ENCODE measurements around the gene HNRNPR.
"Not testable (repeated sequence)": the region's sequence is repeated elsewhere in the genome, so short reads cannot be mapped to it uniquely, and the experiment has no call there.

The HNRNPR gene

GRCh38 chr1:23380719-23381118 lies 36.6 kb upstream of the HNRNPR start:
- ChIA-PET CTCF (interaction anchor here (0.8 kb wide), 1 partner anchor 23 kb away, joined by 7 read pairs; no protein-coding TSS in a partner anchor), POLR2A (interaction anchor here (0.8 to 1.5 kb wide), 2 partner anchors 13 to 36 kb away, joined by 3 to 4 read pairs; partner anchors contain the start of gene HNRNPR)
- no peak for DNase-seq (ENCODE audit: extremely low spot score)
- TF ChIP-seq FOXA1 (IDR thresholded peaks at IDR 0.05) (no peak), ZNF384 (IDR thresholded peaks at IDR 0.05) (no peak), ARNT (IDR thresholded peaks at IDR 0.05) (no peak), SUZ12 (IDR thresholded peaks at IDR 0.05) (no peak), CTBP1 (IDR thresholded peaks at IDR 0.05; ENCODE audit: borderline replicate concordance) (no peak), TARDBP (IDR thresholded peaks at IDR 0.05) (no peak), ELF4 (IDR thresholded peaks at IDR 0.05) (no peak), FOXK2 (IDR thresholded peaks at IDR 0.05) (no peak), FOXM1 (IDR thresholded peaks at IDR 0.05; ENCODE audit: borderline replicate concordance) (no peak), LEF1 (IDR thresholded peaks at IDR 0.05; ENCODE audit: borderline replicate concordance) (no peak)

- CTCF ChIA-PET: interaction anchor here (0.8 kb wide), 1 partner anchor 24 kb away, joined by 7 read pairs; no protein-coding TSS in a partner anchor
- not testable (repeated sequence) for DNase-seq (ENCODE audit: extremely low spot score)
- POLR2A ChIA-PET: interaction anchor here (0.8 to 1.5 kb wide), 2 partner anchors 12 to 36 kb away, joined by 3 to 4 read pairs; partner anchors contain the start of gene HNRNPR
These were observed 36.2 kb upstream of the HNRNPR start for GRCh38 chr1:23380236-23380635.

GRCh38 chr1:23376890-23377811 lies 33.1 kb upstream of the HNRNPR start:
- ChIA-PET CTCF (interaction anchor here (0.6 to 0.7 kb wide), 2 partner anchors 123 to 148 kb away, joined by 3 to 5 read pairs; no protein-coding TSS in a partner anchor), POLR2A (interaction anchor here (1.1 to 1.9 kb wide), 3 partner anchors 9 to 33 kb away, joined by 4 to 8 read pairs (median 5); partner anchors contain the start of gene HNRNPR)
- TF ChIP-seq BHLHE40 (IDR thresholded peaks at IDR 0.05; ENCODE audit: borderline replicate concordance): no peak
- 0 out of 2 replicates have a peak, but pooled peaks have one; percentile 34 for TF ChIP-seq ZNF384 (IDR thresholded peaks at IDR 0.05)
- no peak for DNase-seq (ENCODE audit: extremely low spot score)

GRCh38 chr1:23374079-23374735 lies 30.1 kb upstream of the HNRNPR start:
- CTCF ChIA-PET; DNase-seq (ENCODE audit: extremely low spot score); POLR2A ChIA-PET: not testable (repeated sequence)

- CTCF ChIA-PET: no interaction called here
- DNase-seq (ENCODE audit: extremely low spot score): no peak
- TF ChIP-seq BHLHE40 (IDR thresholded peaks at IDR 0.05; ENCODE audit: borderline replicate concordance) (no peak), ZNF384 (IDR thresholded peaks at IDR 0.05) (no peak), CTBP1 (IDR thresholded peaks at IDR 0.05; ENCODE audit: borderline replicate concordance) (no peak), FOXA1 (IDR thresholded peaks at IDR 0.05) (no peak), L3MBTL2 (conservative IDR thresholded peaks at IDR 0.05) (peak; percentile 79)
- POLR2A ChIA-PET: interaction anchor here (1.9 to 4.8 kb wide), 2 partner anchors 27 to 28 kb away, joined by 9 to 97 read pairs; partner anchors contain the start of gene HNRNPR
These were observed 28.1 kb upstream of the HNRNPR start for GRCh38 chr1:23371987-23372880.

- ChIA-PET CTCF (interaction anchor here (1.6 kb wide), 1 partner anchor 33 kb away, joined by 7 read pairs; no protein-coding TSS in a partner anchor), POLR2A (interaction anchor here (4.8 kb wide), 1 partner anchor 26 kb away, joined by 97 read pairs; the partner anchor contains the start of gene HNRNPR)
- TF ChIP-seq FOXA1 (IDR thresholded peaks at IDR 0.05): no peak
- TF ChIP-seq ZNF384 (IDR thresholded peaks at IDR 0.05): peak; percentile 67; the same call in 1 of the 2 replicates
- no peak for TF ChIP-seq FOXM1 (IDR thresholded peaks at IDR 0.05; ENCODE audit: borderline replicate concordance)
- TF ChIP-seq TARDBP (IDR thresholded peaks at IDR 0.05): no peak
- peak; percentile 41 for DNase-seq (ENCODE audit: extremely low spot score)
These were observed 26.9 kb upstream of the HNRNPR start for GRCh38 chr1:23370709-23371584.

- ChIA-PET CTCF (interaction anchor here (1.6 kb wide), 1 partner anchor 33 kb away, joined by 7 read pairs; no protein-coding TSS in a partner anchor), POLR2A (interaction anchor here (4.8 kb wide), 1 partner anchor 25 kb away, joined by 97 read pairs; the partner anchor contains the start of gene HNRNPR)
These were observed 26.2 kb upstream of the HNRNPR start for GRCh38 chr1:23370330-23370708.

More at GRCh38 chr1:23370330-23370708, 26.2 kb upstream of the HNRNPR start:
- TF ChIP-seq L3MBTL2 (conservative IDR thresholded peaks at IDR 0.05) (no peak), HDGF (IDR thresholded peaks at IDR 0.05; ENCODE audit: borderline replicate concordance) (no peak)
- no peak for DNase-seq (ENCODE audit: extremely low spot score)

All from HEK293T (cell line).